GM18520 (cell line): ENCODE results near the gene FBXO7.

Experiments used
- ATAC-seq: cut with Tn5 transposase; IDR thresholded peaks from one replicate; pipeline ENCODE4 v1.9.1; 2021; ENCODE audit not compliant: unreplicated experiment

Gene FBXO7

DNA sequence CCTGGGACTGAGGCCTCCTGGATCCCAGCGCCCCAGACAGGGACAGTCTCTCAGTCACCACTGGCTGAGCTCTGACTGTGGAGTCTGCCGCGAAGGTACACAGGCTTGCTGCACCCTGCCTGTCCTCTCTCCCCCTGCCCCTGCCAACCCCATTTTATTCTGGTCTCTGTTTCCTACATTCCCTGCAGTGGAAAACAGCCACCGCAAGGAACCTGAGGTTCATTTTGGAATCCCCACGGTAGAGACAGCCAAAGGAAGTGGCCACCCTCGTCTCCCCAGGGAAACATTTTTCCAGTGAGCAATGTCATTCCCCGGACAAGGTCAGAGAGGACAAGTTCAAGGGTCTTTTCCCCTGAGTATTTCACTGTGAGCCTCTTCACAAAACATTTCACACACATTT lies 56.6 kb downstream of the FBXO7 start:
- no peak for ATAC-seq

DNA sequence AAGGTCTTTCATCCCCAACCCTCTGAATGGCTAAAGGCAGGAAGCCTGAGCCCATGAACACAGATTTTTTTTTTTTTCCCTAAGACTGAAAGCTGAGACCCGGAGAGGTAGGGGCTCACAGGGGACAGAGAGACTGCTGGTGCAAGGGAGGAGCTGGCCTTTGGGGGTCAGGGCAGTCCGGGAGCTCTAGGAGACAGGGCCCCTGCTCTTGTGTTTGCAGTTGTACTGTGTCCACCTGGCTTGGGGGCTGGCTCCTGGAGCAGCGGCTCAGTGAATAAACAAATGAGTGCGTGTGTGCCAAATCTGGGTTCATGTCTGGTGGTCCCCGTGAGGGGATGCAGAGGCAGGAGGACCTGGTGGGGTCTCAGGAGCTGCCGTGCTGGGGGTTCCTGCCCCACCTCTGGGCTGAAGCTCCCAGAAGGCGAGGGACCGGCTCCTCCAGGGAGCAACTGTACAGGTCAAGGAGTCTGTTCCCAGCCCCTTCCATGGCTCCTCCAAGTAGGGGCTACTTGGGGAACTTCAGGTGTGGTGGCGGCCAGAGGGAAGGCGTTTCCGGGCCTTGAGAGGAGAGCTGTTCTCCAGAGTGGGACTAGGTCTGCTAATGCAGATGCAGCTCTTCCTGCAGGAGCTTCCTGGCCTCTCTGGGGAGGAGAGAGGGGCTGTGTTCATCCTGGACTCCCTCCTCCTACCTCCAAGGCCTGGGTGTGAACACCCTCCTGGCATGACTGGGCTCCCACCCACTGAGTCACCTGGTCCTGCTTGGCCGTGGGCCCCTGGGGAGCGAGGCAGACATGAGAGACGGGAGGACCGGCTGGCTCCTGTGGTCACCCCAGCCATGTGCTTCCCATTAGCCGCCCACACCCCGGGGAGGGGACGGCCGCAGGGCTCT lies 57.6 kb downstream of the FBXO7 start:
- ATAC-seq = no peak

DNA sequence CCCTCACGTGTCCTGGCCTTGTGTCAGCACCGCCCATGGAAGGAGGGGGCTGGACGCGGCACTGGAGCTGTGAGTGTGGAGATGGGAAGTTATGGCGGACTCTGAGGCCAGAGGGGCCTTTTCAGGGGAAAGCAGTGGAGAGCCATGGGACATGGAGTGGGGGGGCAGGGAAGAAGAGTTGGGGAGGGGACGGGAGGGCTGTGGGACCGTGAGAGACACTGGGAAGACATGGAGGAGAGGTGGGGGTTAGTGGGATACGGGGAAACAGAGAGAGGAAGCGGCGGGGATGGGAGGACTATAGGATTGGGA lies 58.2 kb downstream of the FBXO7 start:
- ATAC-seq = no peak

DNA sequence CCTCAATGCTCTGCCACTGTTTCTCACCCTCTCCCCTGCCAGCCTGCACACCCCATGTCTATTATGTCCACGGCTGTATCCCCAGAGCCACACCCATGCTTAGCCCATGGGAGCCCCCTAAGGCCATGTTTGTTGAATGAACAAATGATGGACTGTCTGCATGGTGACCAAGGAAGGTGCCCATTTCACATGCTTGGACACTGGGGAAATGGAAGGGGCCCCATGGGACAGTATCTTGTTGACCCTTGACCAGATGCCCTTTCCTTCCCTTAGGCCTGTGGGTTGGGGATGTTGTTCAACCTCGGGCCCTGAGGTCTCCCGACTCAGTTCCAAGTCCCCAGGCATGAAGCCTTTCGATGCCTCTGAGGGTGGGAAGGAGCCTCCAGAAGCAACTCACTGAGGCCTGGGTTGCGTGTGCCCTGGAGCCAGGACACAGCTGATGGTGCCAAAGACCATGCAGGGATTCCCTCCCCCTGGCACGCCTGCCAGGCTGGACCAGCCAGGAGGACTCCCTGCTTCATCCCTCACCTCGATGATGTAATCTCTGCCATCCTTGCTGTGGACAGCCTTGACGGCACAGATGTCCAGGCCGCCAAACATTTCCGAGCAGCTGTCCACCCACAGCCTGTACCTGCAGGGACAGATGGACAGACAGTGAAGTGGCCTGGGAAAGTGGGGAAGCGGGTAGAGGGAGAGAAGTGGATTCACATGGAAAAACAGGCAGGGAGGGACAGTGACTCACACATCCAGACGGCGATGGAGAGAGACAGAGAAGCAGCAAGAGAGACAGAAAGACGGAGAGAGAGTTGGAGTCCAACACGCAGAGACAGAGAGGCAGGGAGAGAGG lies 58.9 kb downstream of the FBXO7 start:
- ATAC-seq = no peak

DNA sequence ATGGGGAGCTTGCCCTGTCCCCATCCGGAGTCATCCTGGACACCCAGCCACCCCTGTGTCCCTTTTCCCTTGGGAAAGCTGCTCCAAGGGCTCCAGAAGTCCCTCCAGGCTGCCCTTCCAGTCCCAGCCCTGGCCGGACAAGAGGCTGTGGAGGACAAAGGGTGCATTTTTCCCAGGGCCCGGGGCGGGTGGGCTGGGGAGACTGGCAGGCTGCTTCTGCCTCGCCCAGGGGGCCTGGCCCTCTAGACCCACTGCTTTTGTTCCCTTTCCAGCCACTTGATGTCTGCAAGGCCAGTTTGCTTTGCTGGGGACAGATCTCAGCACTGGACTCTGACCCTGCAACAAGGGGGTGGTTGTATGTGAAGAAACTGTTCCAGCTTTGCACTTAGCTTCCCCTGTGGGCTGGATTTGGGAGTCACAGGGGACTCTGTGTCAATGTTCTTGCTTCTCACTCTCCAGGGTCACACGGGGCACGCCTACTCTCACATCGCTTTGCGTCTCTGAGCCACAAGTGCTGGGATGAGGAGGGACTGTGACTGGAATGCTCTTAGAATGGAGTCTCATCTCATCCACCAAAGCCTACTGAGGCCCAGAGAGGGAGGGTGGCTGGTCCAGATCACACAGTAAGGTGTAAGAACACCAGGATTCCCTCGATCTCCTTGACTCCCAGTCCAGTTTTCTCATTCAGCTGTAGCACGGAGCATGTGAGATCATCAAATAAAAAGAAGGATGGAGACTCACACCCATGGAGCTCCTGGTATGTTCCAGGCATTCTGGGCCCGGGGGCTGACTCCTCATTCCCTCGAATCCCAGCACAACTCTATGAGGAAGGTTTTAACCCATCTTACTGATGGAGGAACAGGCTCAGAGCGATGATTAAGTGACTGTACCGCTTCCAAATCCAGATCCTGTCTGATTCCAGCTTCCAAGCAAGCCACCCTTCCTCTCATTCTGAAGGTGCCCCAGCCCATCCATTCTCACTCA lies 59.9 kb downstream of the FBXO7 start:
- ATAC-seq = no peak

DNA sequence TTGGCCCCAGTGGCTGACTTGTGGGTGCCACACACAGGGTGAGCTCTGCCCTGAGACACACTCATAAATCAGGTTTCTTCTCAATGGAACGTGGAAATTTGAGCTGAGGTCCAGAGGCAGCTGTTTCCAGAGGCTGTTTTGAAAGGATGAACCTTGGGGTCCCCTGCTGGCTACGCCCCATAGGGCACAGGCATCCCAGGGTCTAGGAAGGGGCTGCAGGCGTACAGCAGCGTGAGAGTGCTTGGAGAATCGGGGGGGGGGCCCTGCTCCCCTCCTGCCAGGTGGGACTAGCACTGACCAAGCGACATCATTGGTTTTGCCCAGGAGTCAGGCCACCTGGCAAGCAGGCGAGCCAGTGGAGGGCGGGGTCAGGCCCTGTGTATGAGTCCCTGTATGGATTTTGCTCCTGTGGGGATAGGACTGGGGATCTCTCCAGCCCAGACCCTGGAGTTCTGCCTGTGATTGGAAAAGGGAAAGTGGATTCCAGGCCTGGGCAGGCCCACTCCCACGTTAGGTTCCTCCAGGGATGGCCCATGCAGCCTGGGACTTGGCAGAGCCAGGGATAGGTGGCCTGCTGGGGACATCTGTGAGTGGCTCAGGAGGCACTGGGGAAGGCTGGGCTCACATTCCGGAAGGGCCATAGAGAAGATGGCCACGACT lies 61.0 kb downstream of the FBXO7 start:
- ATAC-seq = no peak

DNA sequence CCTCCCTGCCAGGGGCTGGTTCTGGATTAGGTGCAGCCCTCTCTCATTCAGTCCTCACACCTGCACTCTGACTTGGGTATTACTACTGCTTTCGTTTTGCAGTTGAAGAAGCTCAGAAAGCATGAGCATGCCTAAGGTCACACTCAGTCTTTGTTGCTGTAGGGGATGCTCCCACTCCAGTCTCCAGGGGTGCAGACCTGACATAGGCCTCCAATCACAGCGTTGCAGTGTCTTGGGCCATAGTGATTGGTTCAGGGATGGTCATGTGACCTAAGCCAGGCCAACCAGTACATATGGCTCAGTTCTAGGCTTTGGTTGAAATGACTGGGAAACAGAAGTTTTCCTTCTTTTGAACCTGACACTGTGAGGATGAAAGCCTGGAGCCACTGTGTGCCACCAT lies 61.7 kb downstream of the FBXO7 start:
- no peak for ATAC-seq

DNA sequence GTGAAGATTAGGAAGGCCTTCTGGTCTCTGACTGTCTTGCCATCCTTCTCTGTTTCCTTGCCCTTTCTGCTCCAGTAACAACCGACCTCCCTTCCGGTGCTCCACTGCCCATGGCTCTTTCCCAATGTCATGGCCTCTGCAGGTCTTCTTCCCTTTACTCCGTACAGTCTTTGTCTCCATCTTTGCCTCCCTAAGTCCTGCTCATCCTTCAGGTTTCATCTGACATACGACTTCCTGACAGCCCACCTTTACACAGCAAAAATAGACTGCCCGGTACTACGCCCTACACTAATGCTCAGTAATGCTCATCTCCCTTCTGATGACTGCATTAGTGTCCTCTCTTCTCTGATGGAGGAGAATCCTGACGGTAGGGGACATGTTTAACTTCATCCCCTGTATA lies 63.9 kb downstream of the FBXO7 start:
- no peak for ATAC-seq

DNA sequence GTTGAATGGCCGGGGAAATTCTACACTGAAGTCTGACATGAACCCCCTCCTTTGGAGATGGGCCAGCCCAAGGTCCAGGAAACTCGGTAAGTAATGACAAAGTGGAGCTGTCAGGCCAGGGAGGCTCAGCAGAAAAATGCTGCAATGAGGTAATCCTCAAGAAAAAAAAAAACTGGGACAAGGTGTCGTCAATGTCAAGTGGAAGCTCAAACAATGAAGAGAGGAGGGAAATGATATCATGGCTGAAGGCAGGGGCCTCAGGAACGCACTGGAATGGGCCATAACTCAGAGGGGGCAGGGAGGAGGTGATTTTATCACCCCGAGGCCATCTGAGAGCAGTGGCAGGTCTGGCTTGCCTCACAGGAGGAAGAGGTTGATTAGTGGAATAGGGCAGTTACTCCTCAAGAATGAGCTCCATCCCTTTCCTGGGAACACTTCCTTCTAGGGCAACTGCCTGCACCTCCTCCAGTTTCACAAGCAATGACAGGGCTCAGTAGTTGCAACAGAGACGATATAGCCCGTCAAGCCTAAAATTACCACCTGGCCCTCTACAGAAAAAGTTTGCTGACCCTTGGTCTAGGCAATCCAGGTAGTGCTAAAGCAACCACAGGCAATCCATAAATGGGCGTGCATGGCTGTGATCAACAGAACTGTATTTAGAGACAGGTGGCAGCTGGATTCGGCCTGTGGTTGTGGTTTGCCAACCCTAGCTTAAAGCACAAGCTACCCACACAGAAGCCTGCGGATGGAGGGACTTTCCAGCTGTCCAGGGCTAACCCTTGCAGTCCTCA lies 65.2 kb downstream of the FBXO7 start:
- no peak for ATAC-seq

DNA sequence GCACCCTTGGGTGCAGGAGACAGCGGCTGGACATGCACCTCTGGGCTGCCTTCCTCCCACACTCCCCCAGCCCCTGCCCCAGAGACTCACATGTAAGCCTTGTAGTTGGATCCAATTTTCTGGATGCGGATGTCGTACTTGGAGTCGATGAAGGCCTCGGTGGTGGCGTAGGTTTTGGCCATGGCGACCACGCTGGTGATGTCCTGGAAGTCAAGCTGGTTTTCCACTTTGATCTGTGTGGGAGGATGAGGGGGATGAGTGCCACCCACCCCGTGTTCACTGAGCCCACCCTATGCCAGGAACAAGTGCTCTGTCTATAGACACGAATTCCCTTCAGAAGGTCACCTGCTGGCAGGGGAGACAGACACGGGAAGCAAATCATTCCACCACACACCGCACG lies 66.9 kb downstream of the FBXO7 start:
- ATAC-seq = no peak

DNA sequence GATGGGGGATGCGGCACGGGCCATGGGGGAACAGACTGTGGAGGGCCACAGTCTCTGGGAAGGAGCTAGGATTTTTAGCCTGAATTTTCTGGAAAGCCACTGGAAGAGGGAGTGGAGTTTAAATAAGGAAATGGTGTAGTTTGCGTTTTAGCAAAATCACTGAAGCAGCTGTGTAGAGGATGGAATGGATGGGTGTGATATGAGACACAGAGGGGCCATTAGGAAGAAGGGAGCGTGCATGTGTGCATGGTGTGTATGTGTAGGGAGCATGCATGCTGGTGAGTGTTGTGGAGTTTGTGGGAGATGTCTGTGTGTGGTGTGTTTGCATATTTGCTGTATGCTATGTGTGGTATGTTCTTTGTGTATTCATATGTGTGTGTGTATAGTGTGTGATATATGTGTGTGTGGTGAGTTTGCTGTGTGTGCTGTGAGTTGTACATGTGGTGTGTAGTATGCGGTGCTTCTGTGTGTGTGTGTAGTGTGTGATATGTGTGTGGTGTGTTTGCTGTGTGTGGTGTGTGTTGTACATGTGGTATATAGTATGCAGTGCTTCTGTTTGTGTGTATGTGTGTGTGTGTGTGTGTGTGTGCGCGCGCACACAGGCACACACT lies 67.6 kb downstream of the FBXO7 start:
- ATAC-seq = no peak

DNA sequence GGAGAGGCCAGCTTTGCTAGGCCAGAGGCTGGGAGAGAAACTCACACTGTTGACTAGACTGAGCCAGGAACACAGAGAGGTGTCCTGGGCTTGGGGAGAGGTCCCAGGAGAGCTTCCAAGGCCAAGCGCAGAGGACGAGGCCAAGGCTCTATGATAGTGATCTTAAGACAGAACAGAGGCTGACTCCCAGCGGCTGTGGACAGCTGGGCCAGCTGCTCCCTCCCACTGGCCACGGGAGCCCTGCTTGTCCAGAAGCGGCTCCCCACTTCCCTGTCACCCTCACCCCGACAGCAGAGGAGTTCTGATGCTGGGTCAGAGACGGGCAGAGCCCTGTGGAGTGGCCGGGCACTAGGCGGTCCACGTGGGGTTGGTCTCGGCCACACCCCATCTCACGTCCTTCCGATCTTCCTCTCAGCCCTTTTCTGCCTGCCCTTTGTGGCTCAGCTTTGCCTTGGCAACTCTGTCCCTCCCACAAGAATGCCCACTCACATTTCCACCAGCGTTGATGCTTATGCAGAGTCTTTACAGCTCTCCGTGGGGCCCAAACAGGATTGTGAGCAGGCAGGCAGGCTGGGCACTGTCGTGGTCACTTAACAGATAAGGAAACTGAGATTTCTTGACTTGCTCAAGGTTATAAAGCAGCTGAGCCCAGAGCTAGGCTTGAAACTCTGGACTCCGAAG lies 68.2 kb downstream of the FBXO7 start:
- no peak for ATAC-seq

DNA sequence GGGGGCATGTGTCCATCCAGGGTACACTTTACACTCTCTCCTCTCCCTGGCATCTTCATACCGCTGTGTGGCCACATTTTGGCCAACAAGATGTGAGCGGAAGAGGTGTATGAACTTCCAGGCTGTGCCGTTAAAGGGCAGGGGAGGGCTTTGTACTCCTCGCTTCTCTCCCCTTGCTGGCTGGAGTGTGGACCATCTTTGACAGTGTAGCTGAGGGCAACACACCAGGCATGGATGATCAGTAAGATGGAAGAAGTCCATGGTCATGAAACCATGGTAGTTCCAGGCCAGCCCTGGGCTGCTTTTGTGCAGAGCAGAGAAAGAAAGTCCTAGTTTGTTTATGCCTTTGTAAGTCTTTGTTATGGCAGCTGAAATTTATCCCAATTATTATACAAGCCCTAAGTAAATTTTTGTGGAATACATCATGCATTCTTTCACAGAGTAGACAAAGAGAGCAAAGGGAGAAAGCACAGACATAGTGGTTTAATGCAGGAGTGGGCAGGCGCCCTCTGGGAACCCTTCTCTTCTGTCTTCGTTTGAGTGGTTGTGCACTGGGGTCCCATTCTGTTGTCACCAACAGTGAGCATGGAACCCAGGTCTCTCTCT lies 70.4 kb downstream of the FBXO7 start:
- ATAC-seq = no peak

DNA sequence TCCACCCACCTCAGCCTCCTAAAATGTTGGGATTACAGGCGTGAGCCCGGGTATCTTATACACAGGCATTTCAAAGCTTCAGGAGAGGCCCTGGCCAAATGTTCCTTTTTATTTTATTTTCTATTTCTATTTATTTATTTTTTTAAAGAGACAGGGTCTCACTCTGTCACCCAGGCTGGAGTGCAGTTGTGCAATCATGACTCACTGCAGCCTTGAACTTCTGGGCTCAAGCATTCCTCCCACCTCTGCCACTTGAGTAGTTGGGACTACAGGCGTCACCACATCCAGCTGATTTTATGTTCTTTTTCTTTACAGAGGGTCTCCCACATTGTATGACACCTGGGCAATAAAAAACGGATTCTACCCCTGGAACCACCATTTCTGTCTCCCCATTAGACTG lies 71.2 kb downstream of the FBXO7 start:
- ATAC-seq = no peak

DNA sequence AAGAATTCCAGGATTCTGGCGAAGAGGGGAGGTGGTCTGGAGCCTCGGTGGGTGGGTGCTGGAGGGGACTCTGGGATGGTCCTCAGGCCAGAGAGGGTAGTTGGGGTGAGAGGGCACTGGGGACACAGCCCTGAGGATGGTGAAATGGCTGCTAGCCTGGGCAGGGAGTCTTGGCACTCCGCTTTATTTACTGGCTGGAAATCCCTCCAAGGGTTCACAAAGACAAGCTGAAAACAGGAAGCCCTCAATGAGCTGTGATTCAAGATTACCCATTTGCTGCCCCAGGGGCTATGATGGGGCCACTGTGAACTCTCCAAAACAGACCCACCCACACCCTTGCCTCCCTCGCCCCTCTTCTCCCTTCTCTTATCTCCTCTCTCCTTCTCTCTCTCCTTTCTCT lies 71.9 kb downstream of the FBXO7 start:
- no peak for ATAC-seq

DNA sequence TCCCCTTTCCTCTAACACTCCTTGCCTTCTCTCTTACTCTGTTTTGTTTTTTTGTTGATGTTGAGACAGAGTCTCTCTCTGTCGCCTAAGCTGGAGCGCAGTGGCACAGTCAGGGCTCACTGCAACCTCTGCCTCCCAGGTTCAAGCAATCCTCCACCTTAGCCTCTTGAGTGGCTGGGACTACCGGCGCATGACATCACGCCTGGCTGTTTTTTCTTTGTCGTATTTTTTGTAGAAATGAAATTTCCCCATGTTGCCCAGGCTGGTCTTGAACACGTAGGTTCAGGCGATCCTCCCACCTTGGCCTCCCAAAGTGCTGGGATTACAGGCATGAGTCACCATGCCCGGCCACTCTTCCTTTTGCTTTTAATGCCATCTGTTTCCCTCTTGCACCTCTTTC lies 72.3 kb downstream of the FBXO7 start:
- ATAC-seq = no peak

DNA sequence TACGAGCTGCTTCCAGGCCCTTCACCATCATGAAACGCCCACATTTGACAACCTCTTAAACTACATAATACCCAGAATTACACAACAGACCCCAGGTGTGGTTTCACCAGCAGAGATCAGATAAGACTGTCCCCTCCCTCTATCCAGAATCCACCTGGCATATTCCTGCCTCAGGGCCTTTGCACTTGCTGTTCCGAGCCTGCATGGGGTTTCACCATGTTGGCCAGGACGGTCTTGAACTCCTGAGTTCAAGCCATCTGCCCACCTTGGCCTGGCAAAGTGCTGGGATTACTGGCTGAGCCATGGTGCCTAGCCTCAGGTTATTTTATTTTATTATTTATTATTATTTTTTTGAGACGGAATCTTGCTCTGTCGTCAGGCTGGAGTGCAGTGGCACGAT lies 73.4 kb downstream of the FBXO7 start:
- ATAC-seq = no peak
